HuH-7 (cell line): Measurements from ENCODE around the gene RREB1.

ENCODE experiments used
- DNase-seq: peaks from one replicate; pipeline ENCODE4 v3.0.0; 2011; ENCODE audit warnings: low spot score

Gene RREB1

DNA sequence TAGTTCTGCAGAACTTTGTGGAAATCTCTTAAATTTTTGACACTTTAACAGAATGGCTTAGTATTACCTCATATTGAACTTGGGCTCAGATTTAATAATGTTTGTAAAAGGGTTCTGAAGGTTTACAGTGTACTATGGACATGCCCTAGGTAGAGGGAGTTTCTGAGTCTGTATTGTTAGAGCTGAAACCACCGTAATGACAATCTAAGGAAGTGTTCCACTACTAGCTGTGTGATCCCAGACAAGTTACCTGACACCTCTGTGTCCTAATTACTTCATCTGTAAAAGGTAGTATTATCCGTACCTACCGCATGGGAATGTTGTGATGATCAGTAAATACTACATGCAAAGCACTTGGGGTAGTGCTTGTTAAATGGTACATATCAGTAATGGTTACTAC lies 86.9 kb downstream of the RREB1 start:
- no peak for DNase-seq

DNA sequence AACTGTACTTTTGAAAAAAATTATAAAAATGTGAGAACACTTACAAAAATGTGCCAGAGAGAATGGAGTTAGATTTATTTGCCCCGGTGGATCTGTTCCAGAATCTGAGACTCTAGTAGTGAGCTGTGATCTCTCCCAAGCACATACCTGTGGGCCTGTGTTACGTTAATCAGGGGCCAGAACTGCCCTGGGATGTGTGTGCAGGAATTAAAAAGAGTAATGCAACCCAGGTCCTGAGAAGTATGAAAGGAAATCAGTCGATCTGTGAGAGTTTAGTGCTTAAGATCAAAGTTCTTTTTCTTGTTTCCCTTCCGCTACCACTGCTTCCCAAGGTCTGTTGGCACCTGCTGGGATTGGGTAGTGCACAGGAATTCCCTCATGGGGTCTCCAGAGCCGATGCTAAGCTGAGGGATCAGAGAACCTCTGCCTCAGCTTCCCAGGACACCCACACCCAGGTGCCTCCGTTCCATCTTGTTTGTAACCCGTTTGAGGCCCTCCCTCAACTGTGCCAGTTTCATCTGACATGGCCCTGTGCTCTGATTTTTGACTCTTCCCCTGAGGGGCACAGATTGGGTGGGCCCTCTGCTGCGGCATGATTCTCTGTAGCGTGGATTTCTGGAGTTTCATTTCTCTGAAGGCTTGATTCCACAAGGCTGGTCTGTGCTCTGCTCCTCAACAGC lies 87.7 kb downstream of the RREB1 start:
- DNase-seq: no peak

DNA sequence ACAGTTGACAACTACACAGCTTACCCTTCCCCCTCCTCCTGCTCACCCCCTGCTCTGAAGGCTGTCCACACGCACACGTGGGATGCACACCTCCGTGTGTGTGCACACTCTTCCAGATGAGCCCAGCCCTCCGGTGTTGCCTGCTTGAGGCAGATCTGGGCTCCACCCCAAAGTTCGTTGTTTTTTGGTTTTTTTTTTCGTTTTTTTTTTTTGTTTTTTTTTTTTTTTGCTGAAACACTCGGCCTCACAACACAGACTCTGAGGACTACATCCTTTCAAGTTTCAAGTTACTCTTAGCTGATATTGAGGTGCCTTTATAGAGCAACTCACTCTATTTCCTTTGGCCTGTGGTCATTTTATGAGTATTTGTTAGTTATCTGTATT lies 88.2 kb downstream of the RREB1 start:
- no peak for DNase-seq

DNA sequence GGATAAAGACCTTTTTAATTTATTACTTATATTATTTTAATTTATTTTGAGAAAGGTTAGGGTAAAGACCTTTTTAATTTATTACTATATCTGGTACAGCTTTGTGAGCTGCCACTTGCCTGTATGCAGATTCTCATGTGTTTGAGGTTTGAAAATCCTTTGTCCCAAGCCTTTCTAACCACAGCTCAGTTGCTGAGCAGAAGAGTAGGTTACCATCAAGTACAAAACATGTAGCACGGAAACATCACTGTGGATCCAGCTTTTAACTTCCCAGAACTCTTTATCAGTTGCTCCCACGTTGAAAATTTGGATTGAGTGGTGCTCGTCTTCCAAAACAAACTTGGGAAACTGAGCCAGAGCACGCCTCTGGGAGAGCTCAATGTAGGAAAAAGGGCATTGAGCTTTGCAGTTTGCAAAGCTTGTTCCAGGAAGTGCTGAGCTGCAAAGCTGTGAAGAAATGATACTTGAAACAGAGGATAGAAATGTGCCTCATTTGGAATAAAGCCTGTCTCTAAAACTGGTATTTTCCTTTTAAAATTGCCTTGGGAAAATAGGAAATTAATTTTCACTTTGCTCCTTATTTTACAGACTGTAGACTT lies 89.0 kb downstream of the RREB1 start:
- no peak for DNase-seq

DNA sequence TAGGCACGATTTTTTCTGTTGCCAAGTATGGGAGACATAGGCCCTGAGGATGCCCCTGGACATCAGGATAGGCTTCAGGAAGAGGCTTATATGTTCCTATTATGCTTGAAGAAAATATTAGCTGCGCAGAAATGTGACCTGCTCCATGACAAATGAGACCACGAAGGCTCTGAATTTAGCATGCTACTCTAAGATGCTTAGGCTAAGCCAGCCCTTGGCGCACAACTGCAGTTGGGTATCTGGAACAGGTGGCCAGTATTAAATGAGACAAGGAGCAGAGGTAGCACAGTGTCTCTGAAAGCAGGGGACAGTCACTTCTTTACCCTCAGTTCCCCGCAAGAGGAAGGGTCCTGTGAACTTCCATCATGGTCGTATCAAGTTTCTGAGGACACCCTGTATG lies 90.0 kb downstream of the RREB1 start:
- no peak for DNase-seq

DNA sequence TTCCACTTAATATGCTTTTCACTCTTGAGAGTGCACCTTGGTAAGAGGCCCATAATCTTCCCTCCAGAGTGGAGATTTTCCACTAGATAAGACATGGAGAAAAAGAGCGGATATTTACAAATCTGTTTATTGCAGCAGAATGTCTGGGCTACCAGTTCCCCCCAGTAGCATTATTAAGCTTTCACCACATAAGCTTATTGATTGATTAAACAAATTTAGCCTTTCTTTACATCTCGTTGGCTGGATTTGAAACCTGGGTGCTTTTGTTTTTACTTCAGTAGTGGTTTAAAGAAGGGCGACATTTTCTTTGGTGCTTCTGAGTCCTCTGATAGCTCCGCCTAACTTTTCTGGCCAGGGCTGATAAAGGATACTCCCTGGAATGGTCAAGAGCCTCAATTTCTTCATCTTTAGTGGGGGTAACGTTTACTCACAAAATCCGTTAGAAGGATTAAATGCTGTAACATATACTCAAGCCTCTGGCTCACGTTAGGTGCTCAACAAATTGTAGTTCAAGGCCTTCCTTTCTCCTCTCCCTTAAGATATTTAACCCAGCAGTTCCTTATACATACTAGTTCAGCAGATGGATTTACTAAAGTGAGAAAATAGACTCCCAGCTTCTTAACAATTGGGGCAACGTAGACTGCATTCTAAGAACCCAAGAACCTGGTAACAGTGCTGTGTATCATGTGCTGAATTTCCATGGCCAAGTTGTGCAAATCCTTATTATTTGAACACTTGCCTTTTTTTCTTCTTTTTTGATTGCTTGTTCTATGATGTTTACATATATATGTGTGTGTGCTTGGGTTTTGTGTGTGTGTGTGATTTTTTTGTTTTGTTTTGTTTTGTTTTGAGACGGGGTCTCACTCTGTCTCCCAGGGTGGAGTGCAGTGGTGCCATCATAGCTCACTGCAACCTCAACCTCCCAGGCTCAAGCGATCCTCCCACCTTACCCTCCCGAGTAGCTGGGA lies 91.4 kb downstream of the RREB1 start:
- no peak for DNase-seq

DNA sequence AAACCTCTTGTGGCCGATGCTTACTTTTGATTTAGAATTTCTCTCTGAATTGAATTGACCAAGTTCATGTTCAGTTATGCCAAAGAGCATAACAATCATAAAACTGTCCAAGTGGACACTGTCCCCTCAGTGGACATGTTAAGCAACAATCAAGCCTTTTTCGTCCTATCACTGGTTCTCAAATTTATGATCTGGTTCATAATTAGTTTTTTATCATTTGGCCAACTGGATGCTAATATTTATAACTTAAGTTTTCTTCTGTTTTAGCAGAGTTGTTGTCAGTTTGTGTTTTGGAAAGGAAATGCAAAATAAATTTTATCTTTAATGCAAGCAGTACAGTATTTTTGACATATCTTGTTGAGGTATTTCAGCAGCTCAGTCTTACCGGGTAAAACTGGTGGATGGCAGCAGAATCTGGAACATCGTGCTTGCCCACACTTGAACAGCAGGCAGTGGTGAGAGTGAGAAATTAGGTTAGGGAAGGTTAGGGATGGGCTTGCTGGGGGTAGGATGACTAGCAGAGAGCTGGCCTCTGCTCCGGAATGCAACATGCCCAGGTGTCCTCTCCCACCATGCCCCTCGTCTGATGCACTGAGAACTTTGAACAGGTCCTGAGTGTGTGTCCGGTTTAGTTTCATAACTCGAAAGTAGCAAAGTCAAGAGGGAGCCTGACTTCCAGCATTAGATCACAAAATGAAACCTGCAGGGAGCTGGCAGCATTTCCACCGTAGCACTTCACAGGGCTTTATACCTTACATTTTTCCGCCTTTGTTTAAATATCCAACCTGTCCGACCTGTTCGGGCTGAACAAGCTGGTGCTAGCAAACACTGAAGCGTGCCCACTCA lies 93.1 kb downstream of the RREB1 start:
- DNase-seq: no peak

DNA sequence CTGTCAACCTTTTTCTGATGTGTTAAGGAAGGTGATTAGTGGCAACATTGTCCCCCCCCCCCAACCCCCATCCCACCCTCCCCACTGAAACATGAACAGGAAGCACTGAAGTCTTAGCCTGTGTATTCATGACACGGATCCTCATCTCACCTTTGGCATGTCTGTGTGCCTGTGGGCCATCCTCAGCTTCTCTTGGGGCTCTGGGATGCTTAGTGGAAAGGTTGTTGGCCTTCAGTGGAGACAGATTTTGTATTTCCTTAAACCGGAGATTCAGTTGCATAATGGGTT lies 93.6 kb downstream of the RREB1 start:
- no peak for DNase-seq

DNA sequence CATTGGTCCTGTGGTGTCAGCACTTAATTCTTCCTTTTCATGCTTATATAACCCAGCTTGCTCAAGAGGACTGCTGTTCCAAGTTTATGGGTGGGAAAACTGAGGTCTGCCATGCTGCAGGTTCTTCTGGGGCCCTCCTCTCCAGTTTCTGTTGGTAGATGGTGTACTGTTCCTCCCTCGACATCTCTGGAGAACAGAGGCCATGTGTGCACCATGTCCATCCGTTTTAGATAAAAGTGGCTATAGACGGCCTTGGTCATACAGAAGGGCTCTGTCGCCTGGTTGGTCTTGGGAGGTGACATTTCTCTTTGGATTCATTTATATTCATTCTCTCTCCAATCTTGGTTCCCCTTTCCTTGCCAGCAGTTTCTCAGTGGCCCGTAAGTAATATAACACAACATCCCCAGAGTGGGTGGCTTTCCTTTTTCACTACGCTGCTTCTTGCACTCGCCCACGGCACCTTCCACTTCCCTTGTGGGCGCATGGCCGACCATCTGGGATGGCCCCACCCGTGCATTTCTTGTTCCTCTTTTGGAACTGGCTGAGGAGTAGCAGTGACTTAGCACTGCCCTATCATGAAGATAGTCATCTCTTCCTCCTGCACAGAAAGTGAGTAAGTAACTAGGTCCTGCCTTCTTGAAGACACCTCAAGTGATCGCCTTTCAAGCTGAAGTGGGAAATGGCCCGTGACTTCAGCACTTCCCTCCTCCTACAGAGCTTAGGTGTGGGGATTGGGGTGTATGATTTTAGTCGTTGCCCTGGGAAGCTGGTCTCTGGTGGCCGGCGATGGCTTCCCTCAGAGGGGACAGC lies 94.2 kb downstream of the RREB1 start:
- no peak for DNase-seq

DNA sequence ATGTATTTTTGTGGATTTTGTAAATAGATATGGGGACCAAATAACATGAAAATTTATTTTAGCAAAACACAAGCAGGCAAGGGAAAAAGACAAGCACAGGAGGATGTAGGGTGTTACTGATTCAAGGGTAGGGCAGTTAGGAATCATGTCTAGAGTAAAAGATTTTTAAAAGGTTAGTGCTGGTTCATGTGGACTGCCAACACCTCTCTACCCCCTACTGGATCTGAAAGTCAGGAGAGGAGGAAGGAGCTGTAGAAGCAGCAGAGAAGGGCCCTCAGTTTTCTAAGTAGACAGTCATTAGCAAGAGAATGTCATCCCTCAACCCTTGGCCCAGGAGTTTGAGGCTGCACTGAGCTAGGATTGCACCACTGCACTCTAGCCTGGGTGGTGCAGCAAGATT lies 95.2 kb downstream of the RREB1 start:
- no peak for DNase-seq

DNA sequence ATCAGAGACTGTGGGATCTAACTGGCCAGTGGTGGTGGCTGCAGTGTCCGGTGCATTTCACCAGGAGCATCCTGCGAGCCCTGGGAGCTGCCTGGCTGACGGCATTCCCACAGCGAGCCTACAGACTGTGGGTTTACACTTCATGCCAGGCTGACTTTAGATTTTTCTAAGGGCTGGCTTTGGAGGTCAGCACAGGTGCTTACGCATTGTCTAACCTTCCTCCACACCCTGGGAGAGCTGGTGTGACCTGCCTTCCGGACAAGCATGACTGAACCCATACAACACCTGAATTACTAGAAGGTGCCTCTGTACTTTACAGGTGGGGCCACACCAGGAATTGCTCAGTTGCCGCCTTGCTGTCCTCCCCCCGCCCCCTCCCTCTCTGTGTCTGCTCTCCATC lies 96.2 kb downstream of the RREB1 start:
- no peak for DNase-seq

DNA sequence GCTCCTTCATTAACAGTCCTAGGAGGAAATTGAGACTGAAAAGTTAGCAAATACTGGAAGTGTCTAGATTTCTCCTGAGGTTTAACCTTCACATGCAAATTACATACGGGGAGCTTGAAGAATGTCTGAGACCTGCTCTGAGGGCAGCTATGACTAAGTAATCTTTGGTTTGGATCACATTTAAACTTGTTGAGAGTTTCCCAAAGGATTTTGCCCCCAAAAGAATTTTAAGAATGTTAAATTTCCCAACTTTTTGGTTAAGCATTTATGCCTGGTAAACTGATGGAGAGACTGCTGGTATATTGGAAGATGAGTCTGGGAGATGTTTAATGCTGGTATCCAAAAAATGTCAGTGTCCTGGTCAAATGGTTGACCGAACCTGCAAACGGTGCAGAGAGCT lies 97.0 kb downstream of the RREB1 start:
- DNase-seq: no peak

DNA sequence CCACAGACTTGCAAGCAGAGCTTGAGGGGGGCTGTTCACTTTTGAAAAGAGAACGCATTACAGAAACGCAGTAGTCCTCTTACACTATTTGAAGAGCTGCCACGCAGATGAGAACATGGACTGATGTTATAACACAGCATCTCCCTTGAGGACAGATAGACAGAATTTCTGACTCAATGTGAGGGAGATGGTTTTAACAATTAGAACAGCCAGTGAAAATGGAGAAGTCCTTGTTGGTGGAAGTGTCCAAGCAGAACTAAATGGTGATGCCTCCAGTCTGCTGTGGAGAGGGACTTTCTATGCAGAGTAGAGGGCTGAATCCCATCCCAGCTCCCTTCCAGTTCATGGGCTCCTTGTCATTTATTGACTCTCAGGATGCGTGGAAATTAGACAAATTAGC lies 100.0 kb downstream of the RREB1 start:
- DNase-seq: no peak

DNA sequence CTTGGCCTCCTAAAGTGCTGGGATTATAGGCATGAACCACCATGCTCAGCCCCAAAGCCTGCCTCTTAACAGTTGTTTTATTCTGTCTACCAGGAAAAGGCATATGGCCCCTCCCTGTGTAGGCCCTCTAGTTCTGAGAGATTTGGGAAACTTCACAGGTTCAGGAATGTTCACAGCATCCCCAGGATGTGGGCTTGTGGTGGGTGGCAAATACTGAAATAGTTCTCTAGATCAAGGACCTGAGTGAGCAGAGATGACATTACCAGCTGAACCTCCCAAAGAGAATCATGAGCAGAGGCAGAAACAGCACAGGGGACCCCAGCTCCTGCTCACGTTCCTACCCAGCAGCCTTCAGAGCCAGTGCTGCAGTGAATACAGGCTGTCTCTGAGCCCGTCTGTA lies 105.7 kb downstream of the RREB1 start:
- DNase-seq: no peak

DNA sequence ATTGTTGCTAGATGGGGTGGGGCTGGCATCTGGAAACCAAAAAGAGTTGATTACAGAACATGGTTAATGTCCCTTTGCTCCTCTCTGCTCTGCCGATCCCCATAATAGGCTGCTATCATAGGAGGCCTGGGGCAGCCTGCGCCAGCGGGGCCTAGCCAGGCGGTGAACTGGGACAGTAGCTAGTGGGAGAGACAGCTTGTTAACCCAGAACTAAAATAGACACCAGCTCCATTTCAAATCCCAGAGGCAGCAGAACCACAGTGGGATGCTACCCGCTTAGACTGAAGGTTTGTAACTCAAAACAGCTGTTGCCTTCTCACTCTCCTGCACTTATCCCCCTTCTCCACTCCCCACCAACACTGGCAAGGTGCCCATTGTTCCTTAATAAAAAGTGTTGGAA lies 106.7 kb downstream of the RREB1 start:
- DNase-seq: no peak

DNA sequence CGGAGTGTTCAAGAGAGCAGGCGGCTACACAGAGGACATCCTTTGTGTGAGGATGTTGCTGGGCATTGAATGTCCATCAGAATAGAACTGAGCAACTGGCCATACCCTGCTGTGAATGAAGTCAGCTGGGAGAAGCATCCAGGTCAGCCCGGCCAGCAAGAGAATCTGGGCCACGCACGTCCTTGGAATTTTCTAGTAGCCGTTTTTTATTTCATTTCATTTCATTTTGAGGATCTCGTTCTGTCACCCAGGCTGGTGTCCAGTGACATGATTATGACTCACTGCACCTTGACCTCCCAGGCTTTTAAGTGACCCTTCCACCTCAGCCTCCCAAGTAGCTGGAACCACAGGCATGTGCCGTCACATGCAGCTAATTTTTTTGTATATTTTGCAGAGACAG lies 107.4 kb downstream of the RREB1 start:
- DNase-seq: no peak

DNA sequence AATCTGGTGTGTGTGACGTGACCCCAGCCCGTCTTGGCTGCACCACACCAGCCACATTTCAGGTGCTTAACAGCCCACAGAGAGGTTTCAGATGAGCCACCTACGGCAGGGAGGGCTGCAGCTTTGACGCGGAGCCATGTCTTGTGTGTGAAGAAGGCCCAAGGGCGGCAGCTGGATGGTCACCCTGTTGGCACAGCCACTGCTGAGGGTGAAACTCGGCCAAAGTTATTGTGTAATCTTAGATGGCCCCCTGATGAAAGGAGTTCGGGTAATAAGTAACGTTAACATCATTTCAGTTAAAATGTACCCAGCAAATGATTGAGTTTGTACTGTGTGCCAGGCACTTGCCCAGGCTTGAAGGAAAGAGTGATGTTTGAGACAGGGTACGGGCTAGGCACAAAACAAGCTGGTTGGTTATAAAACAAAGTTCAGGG lies 108.1 kb downstream of the RREB1 start:
- no peak for DNase-seq

DNA sequence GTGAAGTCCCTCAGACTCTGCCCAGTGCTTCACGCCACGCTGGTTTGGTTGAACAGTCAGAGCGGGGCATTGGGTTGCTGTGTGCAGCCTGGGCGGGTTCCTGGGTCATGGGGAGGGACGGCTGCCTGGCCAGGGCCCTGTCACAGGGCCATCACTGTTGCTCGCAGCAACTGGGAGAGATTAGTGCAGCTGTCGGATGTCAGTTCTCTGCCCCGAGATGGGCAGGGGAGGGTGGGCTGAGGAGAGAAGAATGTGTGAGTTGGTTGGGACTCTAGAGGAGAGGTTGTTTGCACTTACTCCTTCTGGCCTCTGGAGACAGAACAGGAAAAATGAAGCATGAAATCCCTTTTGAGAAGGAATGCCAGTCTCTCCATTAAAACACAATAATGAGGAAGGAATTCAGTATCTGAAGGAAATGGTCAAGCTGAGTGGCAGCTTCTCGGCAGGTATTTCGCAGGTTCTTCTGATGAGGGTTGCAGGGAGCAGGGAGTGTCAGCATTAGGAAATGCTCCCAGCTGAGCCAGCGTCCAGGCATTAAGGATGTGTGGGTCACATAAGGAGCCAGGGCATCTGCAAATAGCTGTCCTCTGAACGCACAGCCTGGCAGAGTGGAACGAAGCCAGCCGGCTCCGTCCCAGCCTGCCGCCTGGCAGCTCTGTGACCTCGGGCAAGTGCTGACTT lies 109.3 kb downstream of the RREB1 start:
- DNase-seq: no peak

DNA sequence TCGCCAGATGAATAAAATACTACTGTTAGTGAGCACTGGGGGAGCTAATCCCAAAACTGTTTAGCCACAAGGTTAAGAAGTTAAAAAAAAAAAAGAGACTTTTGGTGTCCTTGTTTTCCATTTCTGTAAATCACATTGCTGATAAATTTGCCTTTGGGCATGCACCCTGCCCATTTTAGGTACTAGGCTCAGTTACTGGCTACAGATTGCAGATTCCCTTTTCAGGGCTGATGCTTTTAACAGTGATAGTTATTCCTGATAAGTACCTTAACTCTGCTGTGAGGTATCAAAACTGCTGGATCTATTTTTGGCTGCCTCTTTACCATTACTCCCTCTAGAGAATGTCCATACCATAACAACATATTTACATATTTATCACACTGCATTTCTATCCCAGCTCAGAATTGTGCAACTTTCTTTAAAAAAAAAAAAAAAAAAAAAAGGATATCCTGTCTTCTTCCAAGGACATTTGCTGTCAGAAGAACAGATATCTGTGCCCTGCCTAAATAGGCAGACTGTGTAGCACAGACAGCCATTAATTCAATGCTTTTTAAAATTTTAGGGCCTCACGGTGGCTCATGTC lies 110.7 kb downstream of the RREB1 start:
- DNase-seq: no peak

DNA sequence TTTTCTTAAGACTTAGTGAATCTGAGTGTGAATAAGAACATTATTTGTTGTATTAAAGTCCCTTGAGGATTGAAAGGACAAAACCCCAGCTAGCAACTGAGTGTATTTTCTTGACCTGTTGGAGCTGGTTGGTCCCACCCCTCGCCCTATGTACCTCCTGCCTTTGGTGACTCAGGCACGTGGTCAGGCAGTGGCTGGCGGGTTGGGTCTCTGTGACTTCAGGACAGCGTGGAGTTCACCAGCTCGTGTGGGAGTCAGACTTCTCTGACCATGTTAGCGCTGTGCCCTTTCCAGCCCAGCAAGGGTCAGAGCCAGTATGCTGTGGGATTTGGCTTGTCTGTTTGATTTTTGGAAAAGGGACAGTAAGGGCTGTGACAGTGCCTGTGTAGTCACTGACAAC lies 111.5 kb downstream of the RREB1 start:
- DNase-seq: no peak

DNA sequence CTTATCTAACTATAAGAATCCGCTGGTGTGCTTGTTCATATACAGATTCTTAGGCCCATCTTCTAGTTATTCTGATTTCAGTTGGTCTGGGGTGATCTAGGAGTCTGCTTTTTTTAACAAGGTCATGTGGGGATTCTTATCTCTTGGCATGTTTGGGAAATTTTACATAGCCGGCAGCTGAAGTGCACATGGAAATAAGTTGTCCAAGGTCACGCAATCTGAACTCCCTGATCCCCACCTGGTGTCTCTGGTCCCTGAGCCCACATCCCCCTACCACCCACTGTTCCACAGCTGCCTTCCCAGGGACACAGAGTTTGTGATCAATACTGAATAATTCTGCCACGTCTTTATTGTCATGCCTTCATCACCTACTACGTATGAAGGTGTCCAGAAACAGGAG lies 114.4 kb downstream of the RREB1 start:
- no peak for DNase-seq
